ENCODE data around the gene GBP3.
"Not testable (repeated sequence)": the region's sequence is repeated elsewhere in the genome, so short reads cannot be mapped to it uniquely, and the experiment has no call there.

GRCh38 chr1:88981506-88981905, 41.2 kb downstream of the GBP3 start:
- TF ChIP-seq CTCF (conservative IDR thresholded peaks at IDR 0.05 in 1 of 2, IDR thresholded peaks at IDR 0.05 in 1 of 2; ENCODE audit: low read depth in 1 of 2, low read length in 2 of 2); EZH2 (IDR thresholded peaks at IDR 0.05; ENCODE audit: low read length, missing control alignments): not testable (repeated sequence)

Measured in fibroblast of lung (primary cell).